GM18498 (cell line): ENCODE results near the gene LRRC47.
A peak's percentile ranks its signal among the peaks of the same experiment; 100 is the strongest.
"Not testable (repeated sequence)": the region's sequence is repeated elsewhere in the genome, so short reads cannot be mapped to it uniquely, and the experiment has no call there.

Source experiments
- ATAC-seq: cut with Tn5 transposase; IDR thresholded peaks from one replicate; pipeline ENCODE4 v1.9.1; 2021; ENCODE audit warnings: mild to moderate bottlenecking, moderate library complexity; ENCODE audit not compliant: unreplicated experiment

LRRC47 gene

GRCh38 chr1:3749512-3749911 lies 46.8 kb downstream of the LRRC47 start:
- ATAC-seq: no peak

GRCh38 chr1:3748316-3748900 lies 47.9 kb downstream of the LRRC47 start:
- ATAC-seq: not testable (repeated sequence)

- no peak for ATAC-seq
These were observed 48.4 kb downstream of the LRRC47 start for GRCh38 chr1:3747903-3748302.

- no peak for ATAC-seq
These were observed 48.8 kb downstream of the LRRC47 start for GRCh38 chr1:3747522-3747848.

GRCh38 chr1:3746830-3747521 lies 49.3 kb downstream of the LRRC47 start:
- peak; percentile 83 for ATAC-seq

- ATAC-seq: no peak
These were observed 49.9 kb downstream of the LRRC47 start for GRCh38 chr1:3746389-3746829.

GRCh38 chr1:3745590-3746381 lies 50.5 kb downstream of the LRRC47 start:
- ATAC-seq: no peak

- ATAC-seq: no peak
These were observed 51.2 kb downstream of the LRRC47 start for GRCh38 chr1:3745071-3745470.

GRCh38 chr1:3744646-3745045 lies 51.7 kb downstream of the LRRC47 start:
- no peak for ATAC-seq

GRCh38 chr1:3743826-3744225 lies 52.5 kb downstream of the LRRC47 start:
- ATAC-seq: no peak

- no peak for ATAC-seq
These were observed 52.9 kb downstream of the LRRC47 start for GRCh38 chr1:3743421-3743820.

GRCh38 chr1:3742439-3743298 lies 53.6 kb downstream of the LRRC47 start:
- no peak for ATAC-seq

GRCh38 chr1:3741566-3742438 lies 54.5 kb downstream of the LRRC47 start:
- ATAC-seq: no peak

- ATAC-seq: no peak
These were observed 55.5 kb downstream of the LRRC47 start for GRCh38 chr1:3740752-3741151.

GRCh38 chr1:3740042-3740441 lies 56.3 kb downstream of the LRRC47 start:
- ATAC-seq: no peak

- ATAC-seq: no peak
These were observed 57.4 kb downstream of the LRRC47 start for GRCh38 chr1:3738943-3739342.

- ATAC-seq: no peak
These were observed 59.6 kb downstream of the LRRC47 start for GRCh38 chr1:3736708-3737107.

- no peak for ATAC-seq
These were observed 60.2 kb downstream of the LRRC47 start for GRCh38 chr1:3736131-3736561.

GRCh38 chr1:3735688-3736087 lies 60.6 kb downstream of the LRRC47 start:
- ATAC-seq: no peak

GRCh38 chr1:3735027-3735681 lies 61.1 kb downstream of the LRRC47 start:
- no peak for ATAC-seq
